SK-N-SH treated with all-trans-retinoic acid at 6 μM for 48 hours (cell line): ENCODE results near the gene CSF1.

Experiments used
- ISL1 ChIP-seq: fragments of 250-450 bp; sonication (Bioruptor Pico); IDR thresholded peaks from 2 replicates; pipeline ENCODE4 v2.1.2; 2022; ENCODE audit warnings: mild to moderate bottlenecking, moderate library complexity
- TOX ChIP-seq: fragments of 250-450 bp; sonication (Bioruptor Pico); IDR thresholded peaks from 2 replicates; pipeline ENCODE4 v1.8.0; 2021; ENCODE audit warnings: mild to moderate bottlenecking, moderate library complexity, borderline replicate concordance
- ZFP3 ChIP-seq: fragments of 250-450 bp; sonication (Bioruptor Pico); IDR thresholded peaks from 2 replicates; pipeline ENCODE4 v1.5.0; 2020; ENCODE audit warnings: mild to moderate bottlenecking, moderate library complexity
- ZNF565 ChIP-seq: fragments of 450-650 bp; formaldehyde crosslinking; conservative IDR thresholded peaks from 2 replicates; pipeline ENCODE4 v1.5.0; 2020; ENCODE audit warnings: low read depth, mild to moderate bottlenecking, moderate library complexity
- ZNF8 ChIP-seq: fragments of 450-650 bp; formaldehyde crosslinking; IDR thresholded peaks from 2 replicates; pipeline ENCODE4 v1.5.0; 2020; ENCODE audit warnings: mild to moderate bottlenecking, moderate library complexity
- TF ChIP-seq, protein P1 (sequence below): fragments of 250-450 bp; sonication (Bioruptor Pico); IDR thresholded peaks from 2 replicates; pipeline ENCODE4 v1.5.1; 2020; ENCODE audit warnings: low read depth, mild to moderate bottlenecking, moderate library complexity
- TF ChIP-seq, protein P2 (sequence below): fragments of 250-450 bp; sonication (Bioruptor Pico); IDR thresholded peaks from 2 replicates; pipeline ENCODE4 v1.5.1; 2021; ENCODE audit warnings: mild to moderate bottlenecking, moderate library complexity

DNA sequence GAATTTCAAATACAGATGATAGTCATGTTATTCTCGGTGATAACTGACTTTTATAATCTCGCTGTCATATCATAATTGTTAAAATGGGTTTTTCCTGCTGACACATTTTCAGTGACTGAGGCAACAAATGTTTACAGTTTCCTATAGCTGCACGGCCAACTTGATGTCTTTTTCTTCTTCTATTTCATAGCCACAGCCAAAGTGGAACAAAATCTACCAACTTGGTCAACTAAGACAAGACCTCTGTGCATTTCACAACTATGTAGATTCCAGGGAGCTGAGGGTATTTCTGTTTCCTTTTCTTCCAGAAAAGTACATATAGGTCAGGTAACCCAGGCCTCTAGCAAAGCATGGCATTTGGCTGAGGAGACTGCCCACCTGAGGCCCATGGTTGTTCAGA lies 63.5 kb downstream of the CSF1 start:
- no peak for TF ChIP-seq TOX (CRISPR knock-in tag)
- TF ChIP-seq ZNF8 (CRISPR knock-in tag), result no peak
- no peak for TF ChIP-seq ZNF565 (CRISPR knock-in tag)
- no peak for TF ChIP-seq ZFP3 (CRISPR knock-in tag)
- TF ChIP-seq, protein P1, sequence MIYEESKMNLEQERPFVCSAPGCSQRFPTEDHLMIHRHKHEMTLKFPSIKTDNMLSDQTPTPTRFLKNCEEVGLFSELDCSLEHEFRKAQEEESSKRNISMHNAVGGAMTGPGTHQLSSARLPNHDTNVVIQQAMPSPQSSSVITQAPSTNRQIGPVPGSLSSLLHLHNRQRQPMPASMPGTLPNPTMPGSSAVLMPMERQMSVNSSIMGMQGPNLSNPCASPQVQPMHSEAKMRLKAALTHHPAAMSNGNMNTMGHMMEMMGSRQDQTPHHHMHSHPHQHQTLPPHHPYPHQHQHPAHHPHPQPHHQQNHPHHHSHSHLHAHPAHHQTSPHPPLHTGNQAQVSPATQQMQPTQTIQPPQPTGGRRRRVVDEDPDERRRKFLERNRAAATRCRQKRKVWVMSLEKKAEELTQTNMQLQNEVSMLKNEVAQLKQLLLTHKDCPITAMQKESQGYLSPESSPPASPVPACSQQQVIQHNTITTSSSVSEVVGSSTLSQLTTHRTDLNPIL (CRISPR knock-in tag), result no peak
- TF ChIP-seq, protein P2, sequence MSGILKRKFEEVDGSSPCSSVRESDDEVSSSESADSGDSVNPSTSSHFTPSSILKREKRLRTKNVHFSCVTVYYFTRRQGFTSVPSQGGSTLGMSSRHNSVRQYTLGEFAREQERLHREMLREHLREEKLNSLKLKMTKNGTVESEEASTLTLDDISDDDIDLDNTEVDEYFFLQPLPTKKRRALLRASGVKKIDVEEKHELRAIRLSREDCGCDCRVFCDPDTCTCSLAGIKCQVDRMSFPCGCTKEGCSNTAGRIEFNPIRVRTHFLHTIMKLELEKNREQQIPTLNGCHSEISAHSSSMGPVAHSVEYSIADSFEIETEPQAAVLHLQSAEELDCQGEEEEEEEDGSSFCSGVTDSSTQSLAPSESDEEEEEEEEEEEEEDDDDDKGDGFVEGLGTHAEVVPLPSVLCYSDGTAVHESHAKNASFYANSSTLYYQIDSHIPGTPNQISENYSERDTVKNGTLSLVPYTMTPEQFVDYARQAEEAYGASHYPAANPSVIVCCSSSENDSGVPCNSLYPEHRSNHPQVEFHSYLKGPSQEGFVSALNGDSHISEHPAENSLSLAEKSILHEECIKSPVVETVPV (CRISPR knock-in tag), result no peak
- TF ChIP-seq ISL1 (CRISPR knock-in tag), result no peak
